GM19467 (cell line): ENCODE data around the gene AASDHPPT.

Experiments
- ATAC-seq: cut with Tn5 transposase; IDR thresholded peaks from one replicate; pipeline ENCODE4 v1.9.1; 2021; ENCODE audit warnings: mild to moderate bottlenecking, moderate library complexity; ENCODE audit not compliant: unreplicated experiment

Gene AASDHPPT

DNA sequence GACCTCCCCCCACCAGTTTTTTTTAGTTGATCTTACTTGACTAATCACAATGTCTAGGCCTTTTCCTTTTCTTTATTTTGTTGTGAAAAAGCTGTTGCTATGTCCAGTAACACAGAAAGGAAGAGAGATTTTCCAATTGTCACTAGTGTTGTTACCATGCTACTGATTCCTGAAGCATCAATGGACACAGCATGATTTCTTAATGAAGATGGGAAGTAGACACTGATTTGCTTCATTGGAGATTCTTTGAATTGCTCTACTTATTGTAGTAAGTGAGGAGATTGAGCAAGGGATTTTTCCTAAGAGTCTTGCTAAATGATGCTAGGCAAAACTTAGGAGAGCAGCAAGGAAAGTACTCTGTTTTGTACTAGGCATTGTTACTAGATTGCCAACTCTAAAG lies 4.6 kb downstream of the AASDHPPT start:
- ATAC-seq: no peak

- ATAC-seq: no peak
Observed at GRCh38 chr11:106086135-106086534, 8.7 kb downstream of the AASDHPPT start.

DNA sequence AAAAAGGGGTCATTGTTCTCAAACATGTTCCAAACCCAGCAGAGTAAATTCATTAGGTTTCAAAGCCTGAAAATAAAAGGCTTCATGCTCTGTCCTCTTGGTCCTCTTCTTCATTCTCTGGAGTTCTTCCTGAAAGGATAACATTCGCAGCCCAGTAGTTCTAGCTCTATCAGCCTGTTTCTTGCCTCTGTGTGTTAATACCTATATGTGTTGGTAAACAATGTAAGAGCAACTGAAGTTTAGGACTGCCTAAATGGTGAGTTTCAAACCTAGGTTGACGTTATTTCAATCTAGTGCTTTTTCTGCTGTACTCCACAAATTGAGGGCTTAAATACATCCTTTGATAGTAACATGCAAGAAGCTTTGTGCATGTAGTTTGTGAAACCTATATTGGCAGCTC lies 9.4 kb downstream of the AASDHPPT start:
- ATAC-seq: no peak

DNA sequence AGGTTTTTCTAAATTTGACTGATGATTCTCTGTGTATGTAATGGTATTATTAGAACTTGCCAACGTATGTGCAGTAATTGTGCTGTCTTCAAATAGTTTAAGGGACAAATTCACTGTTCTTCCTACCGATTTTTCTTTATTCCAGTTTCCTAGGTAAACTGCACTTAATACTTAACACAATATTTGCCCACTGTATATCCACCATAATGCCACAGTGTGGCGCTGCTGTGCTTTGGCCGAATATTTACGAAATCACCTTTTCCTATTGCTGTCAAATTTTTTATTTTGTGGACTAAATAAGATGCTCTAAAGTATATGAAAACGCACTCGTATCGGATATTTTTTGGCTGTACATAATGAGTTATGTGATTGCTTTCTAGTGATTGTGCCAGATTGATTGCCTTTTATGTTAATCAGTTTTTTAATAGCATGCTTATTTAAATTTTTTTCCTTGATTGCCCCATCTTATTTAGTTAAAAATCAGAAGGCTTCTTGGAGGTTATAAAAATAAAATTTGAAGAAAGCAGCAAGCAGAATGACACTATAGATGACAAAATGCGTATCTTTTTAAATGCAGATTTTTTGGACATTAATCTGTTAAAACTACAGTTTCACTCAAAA lies 10.5 kb downstream of the AASDHPPT start:
- no peak for ATAC-seq

DNA sequence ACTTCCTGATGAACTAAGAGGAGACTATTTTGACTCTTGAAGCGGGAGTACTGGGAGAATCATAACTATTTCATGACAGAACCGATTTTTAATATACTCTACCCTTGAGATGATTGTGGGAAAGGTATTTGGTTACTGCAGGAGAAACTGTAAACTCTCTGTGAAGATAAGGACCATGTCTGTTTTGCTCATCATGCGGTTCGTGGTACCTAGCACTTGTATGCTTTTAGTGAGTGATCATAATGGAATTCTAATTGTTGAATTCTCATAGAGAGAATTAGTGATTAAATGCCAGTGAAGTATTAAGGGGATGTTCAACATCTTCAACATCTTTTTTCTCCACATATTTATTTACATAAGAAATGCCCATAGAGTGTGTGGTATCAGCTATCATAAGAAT lies 11.4 kb downstream of the AASDHPPT start:
- no peak for ATAC-seq

- ATAC-seq: peak; percentile 95
Observed at GRCh38 chr11:106091480-106092123, 14.1 kb downstream of the AASDHPPT start.

DNA sequence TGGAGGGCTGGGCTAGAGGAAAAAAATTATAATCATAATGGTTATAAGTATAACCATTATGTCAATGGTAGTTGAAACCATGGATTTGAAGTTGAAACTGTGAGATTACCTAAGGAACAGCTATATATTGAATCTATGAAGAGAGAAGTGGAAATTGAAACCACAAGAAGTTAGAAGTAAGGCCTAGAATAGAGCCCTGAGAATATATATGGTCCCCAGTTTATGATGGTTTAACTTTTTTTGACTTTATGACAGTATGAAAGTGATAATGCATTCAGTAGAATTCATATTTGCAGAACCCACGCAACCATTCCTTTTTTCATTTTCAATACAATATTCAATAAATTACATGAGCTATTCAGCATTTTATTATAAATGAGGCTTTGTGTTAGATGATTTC lies 15.0 kb downstream of the AASDHPPT start:
- ATAC-seq: no peak

DNA sequence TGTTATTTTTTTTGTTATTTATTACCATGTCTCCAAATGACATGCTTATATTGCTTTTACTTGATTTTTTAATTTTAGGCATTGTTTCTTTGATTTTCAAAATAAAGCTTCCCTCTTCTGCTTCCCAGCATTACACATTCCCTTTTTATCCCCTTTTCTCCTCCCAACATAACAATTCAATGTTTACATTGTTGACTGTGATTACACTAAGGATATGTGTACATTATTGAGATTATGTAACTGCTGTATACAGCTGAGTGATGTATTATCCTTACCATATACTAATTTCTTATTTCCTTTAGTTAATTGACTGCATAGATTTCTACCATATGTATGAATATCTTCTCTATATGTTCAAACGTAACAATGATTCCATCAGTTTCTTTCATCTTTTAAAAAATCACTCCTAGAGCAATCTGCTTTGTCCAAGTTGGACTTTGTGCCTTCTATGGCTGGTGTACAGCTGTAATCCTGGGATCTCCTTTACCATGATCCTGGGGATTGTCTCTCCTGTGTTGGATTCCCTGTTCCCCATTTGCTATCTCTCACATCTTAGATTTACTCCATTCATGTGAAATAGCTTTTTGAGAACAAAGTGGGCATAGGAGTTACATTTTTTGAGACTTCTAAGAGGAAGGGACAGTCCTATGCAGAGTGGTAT lies 21.6 kb downstream of the AASDHPPT start:
- ATAC-seq: no peak

DNA sequence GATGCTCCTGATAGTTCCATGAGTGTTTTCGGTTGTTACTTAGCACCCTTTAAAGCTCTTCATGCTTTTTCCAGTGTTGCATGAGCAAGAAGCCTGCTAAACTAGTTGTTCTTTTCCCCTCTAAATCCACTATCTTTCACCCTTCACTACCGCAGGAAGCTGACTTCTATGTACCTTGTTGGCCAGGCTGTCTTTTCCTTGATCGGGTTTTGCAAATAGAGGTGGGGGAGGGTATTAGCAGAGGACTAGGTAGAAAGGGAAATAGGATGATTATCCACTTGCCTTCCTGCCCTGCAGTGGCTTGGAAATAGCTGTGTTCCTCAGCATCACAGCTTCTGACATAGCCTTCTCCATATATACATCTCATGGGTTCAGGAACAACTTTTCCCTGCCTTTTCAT lies 23.9 kb downstream of the AASDHPPT start:
- no peak for ATAC-seq

DNA sequence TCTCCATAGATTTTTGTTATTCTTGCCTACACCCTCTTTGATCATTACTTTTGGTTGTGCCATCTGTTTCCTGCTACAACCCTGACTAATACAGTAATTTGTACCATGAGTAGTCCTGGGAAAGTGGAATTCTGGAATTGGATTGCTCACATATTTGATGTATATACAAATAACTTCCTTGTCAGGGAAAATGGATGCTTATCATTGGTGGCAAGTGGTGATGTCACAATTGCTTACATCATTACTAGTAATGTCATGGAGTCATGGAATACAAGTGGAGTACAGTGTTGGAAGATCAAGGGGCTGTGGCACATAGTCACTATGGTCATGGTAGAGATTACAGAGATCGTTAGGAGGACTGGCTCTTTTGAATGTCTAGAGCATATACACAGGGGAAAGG lies 24.4 kb downstream of the AASDHPPT start:
- ATAC-seq: no peak

GRCh38 chr11:106105986-106106385 lies 28.5 kb downstream of the AASDHPPT start:
- no peak for ATAC-seq

DNA sequence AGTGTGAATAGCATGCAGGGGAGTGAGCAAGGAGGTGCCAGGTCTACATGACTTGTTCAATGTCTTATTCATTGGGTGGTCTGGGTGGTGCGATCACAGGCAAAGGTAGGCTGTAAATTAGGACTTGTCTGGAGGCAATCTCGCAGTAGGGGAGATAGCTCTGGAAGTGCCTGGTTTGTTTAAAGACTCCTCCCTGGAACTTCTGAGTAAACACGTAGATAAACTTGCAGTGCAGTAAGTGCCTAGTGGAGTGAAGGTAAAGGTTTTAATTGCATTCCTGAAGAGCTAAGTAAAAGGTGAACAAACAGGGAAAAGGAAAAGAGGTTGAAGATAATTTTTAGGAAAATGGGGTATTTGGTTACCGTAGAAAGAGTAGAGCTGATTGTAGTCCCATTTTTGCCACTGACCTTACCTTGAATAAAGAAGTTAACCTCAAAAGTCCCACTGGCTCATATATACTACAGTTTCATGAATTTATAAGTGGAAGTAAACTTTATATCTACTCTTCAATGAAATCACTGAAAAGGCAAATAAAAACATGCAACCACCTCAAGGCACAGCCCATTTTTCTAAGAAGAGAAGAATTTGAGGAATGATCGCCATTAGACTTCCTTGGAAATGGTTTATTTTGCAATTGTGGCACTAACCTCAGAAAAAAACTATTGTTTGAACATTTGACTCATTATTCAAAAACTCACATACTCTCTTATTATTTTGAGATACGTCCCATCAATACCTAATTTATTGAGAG lies 44.3 kb downstream of the AASDHPPT start:
- no peak for ATAC-seq

GRCh38 chr11:106127604-106128003 lies 50.1 kb downstream of the AASDHPPT start:
- no peak for ATAC-seq

GRCh38 chr11:106128740-106129139 lies 51.3 kb downstream of the AASDHPPT start:
- ATAC-seq: no peak

GRCh38 chr11:106131998-106132397 lies 54.5 kb downstream of the AASDHPPT start:
- ATAC-seq: no peak

GRCh38 chr11:106132582-106133354 lies 55.3 kb downstream of the AASDHPPT start:
- no peak for ATAC-seq

DNA sequence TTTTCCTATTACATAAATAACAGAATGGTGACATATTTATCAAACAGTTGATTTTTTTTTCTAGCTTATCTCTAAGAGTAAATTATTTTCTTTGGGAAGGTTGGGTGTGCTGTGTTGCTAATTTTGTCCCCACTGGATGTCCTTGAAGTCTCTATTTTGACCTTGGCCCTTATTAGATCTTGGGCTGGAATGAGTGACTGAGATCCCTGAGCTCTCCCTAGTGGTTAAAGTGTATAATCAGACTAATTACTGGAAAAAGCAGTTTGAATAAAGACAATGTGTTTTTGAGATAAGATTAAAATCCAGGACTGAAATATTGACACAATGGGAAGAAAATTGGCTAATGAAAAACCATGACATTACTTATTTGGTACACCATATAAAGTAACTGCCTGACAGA lies 56.1 kb downstream of the AASDHPPT start:
- no peak for ATAC-seq

GRCh38 chr11:106137061-106137460 lies 59.6 kb downstream of the AASDHPPT start:
- ATAC-seq: no peak

DNA sequence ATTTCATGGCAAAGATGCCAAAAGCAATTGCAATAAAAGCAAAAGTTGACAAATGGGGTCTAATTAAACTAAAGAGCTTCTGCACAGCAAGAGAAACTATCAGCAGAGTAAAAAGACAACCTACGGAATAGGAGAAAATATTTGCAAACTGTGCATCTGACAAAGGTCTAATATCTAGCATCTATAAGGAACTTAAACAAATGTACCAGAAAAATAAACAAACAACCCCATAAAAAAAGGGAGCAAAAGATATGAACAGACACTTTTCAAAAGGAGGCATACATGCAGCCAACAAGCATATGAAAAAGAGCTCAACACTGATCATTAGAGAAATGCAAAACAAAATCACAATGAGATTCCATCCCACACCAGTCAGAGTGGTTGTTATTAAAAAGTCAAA lies 60.3 kb downstream of the AASDHPPT start:
- no peak for ATAC-seq
